ENCODE results near the gene ST3GAL4. TPM values are rescaled to one million over a fixed set of nuclear protein-coding genes. Genes with fewer than 3 reads are reported as not detected.

Gene ST3GAL4
- polyA plus RNA-seq, 2 of the 4 experiments (the other 2 are of a cell fraction): 11.9 to 17.5 TPM

DNA sequence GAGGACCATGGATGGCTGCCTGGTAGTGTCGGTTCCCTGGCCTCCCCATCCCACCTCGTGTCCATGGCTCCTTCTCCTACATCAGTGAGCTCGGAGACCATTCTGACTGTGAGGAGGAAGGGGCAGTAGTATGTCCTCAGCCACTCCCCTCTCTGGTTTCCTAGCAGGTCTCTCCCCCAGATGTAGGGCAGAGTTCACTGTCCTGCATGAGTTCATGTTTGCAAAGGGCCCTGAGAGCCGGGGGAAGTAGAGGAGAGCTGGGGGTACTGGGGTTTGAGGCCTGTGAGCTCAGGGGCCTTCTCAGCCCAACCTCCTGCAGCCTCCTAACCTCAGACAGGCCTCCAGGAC, 18.4 kb upstream of the ST3GAL4 start:
- FAIRE-seq (no peak), ATAC-seq (no peak), DNase-seq (ENCODE audit: low read depth in 1 of 2, low spot score in 1 of 2) (no peak)
- ChIA-PET POLR2A (no interaction called here), CTCF (interaction anchor here (0.7 kb wide), 1 partner anchor 23 kb away, joined by 3 read pairs; no protein-coding TSS in a partner anchor)
- 70% methylated on average over 2 of the region's 4 CpGs for WGBS (ENCODE audit: missing lambda C conversion rate)
- no peaks in the 10 kb centered on the region for H3K9me3 ChIP-seq
- no peak overlapping the region for H3K4me3 ChIP-seq
- H3K27ac ChIP-seq: no peak overlapping the region
- TF ChIP-seq SMC3 (IDR thresholded peaks at IDR 0.05) (no peak), JUNB (IDR thresholded peaks at IDR 0.05) (no peak), POLR2AphosphoS2 (conservative IDR thresholded peaks at IDR 0.05; ENCODE audit: low read length) (no peak), CBX2 (IDR thresholded peaks at IDR 0.05; ENCODE audit: borderline replicate concordance, low read depth) (no peak), RARB (CRISPR knock-in tag; IDR thresholded peaks at IDR 0.05) (no peak), HDAC2 (IDR thresholded peaks at IDR 0.05) (no peak), EHMT2 (IDR thresholded peaks at IDR 0.05; ENCODE audit: low read depth) (no peak), RNF2 (IDR thresholded peaks at IDR 0.05; ENCODE audit: borderline replicate concordance, low read depth) (no peak), TP53 (CRISPR knock-in tag; IDR thresholded peaks at IDR 0.05) (no peak), RFX5 (IDR thresholded peaks at IDR 0.05) (no peak)
- TF ChIP-seq, protein P1, sequence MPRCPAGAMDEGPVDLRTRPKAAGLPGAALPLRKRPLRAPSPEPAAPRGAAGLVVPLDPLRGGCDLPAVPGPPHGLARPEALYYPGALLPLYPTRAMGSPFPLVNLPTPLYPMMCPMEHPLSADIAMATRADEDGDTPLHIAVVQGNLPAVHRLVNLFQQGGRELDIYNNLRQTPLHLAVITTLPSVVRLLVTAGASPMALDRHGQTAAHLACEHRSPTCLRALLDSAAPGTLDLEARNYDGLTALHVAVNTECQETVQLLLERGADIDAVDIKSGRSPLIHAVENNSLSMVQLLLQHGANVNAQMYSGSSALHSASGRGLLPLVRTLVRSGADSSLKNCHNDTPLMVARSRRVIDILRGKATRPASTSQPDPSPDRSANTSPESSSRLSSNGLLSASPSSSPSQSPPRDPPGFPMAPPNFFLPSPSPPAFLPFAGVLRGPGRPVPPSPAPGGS (IDR thresholded peaks at IDR 0.05): no peak
- TF ChIP-seq, protein P2, sequence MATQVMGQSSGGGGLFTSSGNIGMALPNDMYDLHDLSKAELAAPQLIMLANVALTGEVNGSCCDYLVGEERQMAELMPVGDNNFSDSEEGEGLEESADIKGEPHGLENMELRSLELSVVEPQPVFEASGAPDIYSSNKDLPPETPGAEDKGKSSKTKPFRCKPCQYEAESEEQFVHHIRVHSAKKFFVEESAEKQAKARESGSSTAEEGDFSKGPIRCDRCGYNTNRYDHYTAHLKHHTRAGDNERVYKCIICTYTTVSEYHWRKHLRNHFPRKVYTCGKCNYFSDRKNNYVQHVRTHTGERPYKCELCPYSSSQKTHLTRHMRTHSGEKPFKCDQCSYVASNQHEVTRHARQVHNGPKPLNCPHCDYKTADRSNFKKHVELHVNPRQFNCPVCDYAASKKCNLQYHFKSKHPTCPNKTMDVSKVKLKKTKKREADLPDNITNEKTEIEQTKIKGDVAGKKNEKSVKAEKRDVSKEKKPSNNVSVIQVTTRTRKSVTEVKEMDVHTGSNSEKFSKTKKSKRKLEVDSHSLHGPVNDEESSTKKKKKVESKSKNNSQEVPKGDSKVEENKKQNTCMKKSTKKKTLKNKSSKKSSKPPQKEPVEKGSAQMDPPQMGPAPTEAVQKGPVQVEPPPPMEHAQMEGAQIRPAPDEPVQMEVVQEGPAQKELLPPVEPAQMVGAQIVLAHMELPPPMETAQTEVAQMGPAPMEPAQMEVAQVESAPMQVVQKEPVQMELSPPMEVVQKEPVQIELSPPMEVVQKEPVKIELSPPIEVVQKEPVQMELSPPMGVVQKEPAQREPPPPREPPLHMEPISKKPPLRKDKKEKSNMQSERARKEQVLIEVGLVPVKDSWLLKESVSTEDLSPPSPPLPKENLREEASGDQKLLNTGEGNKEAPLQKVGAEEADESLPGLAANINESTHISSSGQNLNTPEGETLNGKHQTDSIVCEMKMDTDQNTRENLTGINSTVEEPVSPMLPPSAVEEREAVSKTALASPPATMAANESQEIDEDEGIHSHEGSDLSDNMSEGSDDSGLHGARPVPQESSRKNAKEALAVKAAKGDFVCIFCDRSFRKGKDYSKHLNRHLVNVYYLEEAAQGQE (IDR thresholded peaks at IDR 0.05): no peak
- peaks cover 40% of the 10 kb centered on the region for H3K4me1 ChIP-seq
- no peak overlapping the region for H3K4me2 ChIP-seq

DNA sequence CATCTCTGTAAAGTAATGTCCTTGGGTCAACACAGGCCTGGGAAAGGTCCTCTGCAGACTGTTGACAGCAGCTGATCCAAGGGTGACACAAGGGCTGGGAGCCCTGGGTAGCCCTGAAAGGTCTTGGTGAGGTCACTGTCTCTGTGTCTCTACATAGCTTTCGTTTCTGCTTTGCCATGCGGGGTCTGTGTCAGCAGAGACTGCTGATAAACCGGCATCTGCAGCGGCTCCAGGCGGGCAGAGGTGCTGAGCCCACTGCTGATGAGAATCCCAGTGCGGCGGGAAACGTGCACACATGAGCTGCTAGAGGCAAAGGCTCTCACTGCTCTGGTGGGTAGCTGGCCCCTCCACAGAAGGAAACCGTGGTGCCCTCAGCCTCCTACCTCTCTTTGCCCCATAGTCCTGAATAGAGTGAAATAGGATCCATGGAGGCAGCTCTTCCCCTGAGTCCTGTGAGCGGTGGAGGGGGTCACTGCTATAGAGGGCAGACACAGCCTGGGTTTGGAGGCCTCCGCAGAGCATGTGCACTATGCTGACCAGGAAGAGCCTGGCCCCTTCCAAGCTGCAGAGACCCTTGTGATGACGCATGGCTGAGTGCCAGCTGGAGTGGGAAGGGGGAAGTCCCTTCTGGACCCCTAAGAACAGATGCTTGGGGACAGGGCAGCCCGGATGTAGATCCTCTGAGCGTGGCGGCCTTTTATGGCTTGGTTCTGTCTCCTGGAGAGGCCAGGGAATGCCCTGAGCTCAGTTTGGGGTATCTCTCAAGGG, 17.8 kb upstream of the ST3GAL4 start:
- POLR2A ChIA-PET: no interaction called here

More for the DNA sequence above, 17.8 kb upstream of the ST3GAL4 start:
- Histone ChIP-seq H3K4me2 (no peak overlapping the region), H3K9me3 (no peaks in the 10 kb centered on the region), H3K4me3 (no peak overlapping the region), H3K27ac (no peak overlapping the region), H3K4me1 (peaks cover 39% of the 10 kb centered on the region)
- TF ChIP-seq GATA3 (IDR thresholded peaks at IDR 0.05; ENCODE audit: borderline replicate concordance): no peak
- TF ChIP-seq FOXS1 (CRISPR knock-in tag; IDR thresholded peaks at IDR 0.05): no peak
- no peak for TF ChIP-seq ZSCAN20 (CRISPR knock-in tag; IDR thresholded peaks at IDR 0.05)
- TF ChIP-seq, protein P3, sequence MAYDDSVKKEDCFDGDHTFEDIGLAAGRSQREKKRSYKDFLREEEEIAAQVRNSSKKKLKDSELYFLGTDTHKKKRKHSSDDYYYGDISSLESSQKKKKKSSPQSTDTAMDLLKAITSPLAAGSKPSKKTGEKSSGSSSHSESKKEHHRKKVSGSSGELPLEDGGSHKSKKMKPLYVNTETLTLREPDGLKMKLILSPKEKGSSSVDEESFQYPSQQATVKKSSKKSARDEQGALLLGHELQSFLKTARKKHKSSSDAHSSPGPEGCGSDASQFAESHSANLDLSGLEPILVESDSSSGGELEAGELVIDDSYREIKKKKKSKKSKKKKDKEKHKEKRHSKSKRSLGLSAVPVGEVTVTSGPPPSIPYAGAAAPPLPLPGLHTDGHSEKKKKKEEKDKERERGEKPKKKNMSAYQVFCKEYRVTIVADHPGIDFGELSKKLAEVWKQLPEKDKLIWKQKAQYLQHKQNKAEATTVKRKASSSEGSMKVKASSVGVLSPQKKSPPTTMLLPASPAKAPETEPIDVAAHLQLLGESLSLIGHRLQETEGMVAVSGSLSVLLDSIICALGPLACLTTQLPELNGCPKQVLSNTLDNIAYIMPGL (CRISPR knock-in tag; IDR thresholded peaks at IDR 0.05; ENCODE audit: borderline replicate concordance): no peak
- TF ChIP-seq HOXB5 (CRISPR knock-in tag; IDR thresholded peaks at IDR 0.05): no peak
- no peak for TF ChIP-seq MAFK (IDR thresholded peaks at IDR 0.05; ENCODE audit: partially characterized antibody)
- TF ChIP-seq, protein P4, sequence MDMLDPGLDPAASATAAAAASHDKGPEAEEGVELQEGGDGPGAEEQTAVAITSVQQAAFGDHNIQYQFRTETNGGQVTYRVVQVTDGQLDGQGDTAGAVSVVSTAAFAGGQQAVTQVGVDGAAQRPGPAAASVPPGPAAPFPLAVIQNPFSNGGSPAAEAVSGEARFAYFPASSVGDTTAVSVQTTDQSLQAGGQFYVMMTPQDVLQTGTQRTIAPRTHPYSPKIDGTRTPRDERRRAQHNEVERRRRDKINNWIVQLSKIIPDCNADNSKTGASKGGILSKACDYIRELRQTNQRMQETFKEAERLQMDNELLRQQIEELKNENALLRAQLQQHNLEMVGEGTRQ (IDR thresholded peaks at IDR 0.05): no peak
- TF ChIP-seq, protein P5, sequence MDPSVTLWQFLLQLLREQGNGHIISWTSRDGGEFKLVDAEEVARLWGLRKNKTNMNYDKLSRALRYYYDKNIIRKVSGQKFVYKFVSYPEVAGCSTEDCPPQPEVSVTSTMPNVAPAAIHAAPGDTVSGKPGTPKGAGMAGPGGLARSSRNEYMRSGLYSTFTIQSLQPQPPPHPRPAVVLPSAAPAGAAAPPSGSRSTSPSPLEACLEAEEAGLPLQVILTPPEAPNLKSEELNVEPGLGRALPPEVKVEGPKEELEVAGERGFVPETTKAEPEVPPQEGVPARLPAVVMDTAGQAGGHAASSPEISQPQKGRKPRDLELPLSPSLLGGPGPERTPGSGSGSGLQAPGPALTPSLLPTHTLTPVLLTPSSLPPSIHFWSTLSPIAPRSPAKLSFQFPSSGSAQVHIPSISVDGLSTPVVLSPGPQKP (IDR thresholded peaks at IDR 0.05; ENCODE audit: low read depth, low read length): no peak
- no peak for TF ChIP-seq KDM5A (IDR thresholded peaks at IDR 0.05)
- TF ChIP-seq ZC3H11A (IDR thresholded peaks at IDR 0.05): no peak
- no peak for TF ChIP-seq RFX5 (IDR thresholded peaks at IDR 0.05)
- no peak for TF ChIP-seq PHF8 (IDR thresholded peaks at IDR 0.05; ENCODE audit: borderline replicate concordance, low read depth)
- TF ChIP-seq, protein P6, sequence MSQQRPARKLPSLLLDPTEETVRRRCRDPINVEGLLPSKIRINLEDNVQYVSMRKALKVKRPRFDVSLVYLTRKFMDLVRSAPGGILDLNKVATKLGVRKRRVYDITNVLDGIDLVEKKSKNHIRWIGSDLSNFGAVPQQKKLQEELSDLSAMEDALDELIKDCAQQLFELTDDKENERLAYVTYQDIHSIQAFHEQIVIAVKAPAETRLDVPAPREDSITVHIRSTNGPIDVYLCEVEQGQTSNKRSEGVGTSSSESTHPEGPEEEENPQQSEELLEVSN (IDR thresholded peaks at IDR 0.05; ENCODE audit: borderline replicate concordance, low read depth): no peak
- no peak for TF ChIP-seq HOXB13 (CRISPR knock-in tag; IDR thresholded peaks at IDR 0.05; ENCODE audit: low read depth)
- TF ChIP-seq CHD2 (IDR thresholded peaks at IDR 0.05; ENCODE audit: low read length, partially characterized antibody): no peak
- no peak for TF ChIP-seq FOSL2 (IDR thresholded peaks at IDR 0.05)
- no peak for TF ChIP-seq FOSL2 (CRISPR knock-in tag; IDR thresholded peaks at IDR 0.05)
- TF ChIP-seq FOSB (CRISPR knock-in tag; IDR thresholded peaks at IDR 0.05): no peak
- 90% methylated on average over 4 of the region's 15 CpGs for WGBS (ENCODE audit: missing lambda C conversion rate)
- CTCF ChIA-PET: interaction anchor here (0.6 to 0.7 kb wide), 2 partner anchors 24 to 28 kb away, joined by 3 read pairs; no protein-coding TSS in a partner anchor
- FAIRE-seq (no peak), DNase-seq (ENCODE audit: low read depth in 1 of 2, low spot score in 1 of 2) (no peak), ATAC-seq (no peak)

All from A549 (cell line).